COLO668 (cell line): ENCODE measurements around the gene ZSWIM7.

Source experiments
- DNase-seq: peaks from one replicate; lab custom pipeline; 2025; ENCODE audit not compliant: unreplicated experiment; lab: John Stamatoyannopoulos, UW

ZSWIM7 gene

DNA sequence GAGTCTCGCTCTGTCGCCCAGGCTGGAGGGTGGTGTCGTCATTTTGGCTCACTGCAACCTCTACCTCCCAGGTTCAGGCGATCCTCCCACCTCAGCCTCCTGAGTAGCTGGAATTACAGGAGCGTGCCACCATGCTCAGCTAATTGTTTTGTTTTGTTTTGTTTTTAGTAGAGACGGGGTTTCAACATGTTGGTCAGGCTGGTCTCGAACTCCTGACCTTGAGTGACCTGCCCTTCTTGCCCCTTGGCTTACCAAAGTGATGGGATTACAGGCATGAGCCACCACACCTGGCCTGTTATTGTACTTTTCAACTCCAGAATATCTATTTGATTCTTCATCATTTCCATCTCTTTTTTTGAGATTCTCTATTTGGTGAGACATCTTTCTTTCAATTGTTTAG, 63.6 kb downstream of the ZSWIM7 start:
- DNase-seq, result no peak

GRCh38 chr17:15934866-15935265, 64.6 kb downstream of the ZSWIM7 start:
- DNase-seq, result no peak

DNA sequence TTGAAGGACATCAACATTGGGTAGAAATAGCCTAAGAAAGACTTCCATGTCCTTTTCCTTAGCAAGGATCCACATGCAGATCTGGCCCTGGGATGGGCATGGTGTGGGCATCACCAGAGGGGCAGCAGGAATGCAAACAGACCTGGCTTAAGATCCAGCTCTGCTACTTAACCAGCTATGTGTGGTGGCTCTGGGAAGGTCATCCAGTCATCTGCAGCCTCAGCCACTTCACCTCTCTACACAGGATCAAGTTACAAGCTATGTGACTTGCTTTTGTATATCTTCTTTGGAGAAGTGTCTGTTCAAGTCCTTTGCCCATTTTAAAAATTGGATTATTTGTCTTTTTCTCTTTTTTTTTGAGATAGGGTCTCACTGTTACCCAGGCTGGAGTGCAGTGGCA, 68.1 kb downstream of the ZSWIM7 start:
- DNase-seq, result no peak

DNA sequence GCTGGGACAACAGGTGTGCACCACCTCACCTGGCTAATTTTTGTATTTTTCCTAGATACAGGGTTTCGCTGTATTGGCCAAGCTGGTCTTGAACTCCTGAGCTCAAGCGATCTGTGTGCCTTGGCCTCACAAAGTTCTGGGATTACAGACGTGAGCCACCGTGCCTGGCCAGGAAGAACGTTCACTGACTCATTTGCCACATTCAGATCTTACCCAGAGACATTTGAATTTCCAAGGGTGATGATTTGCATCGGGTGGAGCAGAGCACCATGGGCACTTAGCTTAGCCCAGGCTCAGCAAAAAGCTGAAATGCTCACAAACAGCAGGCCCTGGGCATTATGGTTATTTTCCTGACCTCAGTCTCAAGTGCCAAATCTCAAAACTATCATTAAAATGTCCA, 69.1 kb downstream of the ZSWIM7 start:
- no peak for DNase-seq

DNA sequence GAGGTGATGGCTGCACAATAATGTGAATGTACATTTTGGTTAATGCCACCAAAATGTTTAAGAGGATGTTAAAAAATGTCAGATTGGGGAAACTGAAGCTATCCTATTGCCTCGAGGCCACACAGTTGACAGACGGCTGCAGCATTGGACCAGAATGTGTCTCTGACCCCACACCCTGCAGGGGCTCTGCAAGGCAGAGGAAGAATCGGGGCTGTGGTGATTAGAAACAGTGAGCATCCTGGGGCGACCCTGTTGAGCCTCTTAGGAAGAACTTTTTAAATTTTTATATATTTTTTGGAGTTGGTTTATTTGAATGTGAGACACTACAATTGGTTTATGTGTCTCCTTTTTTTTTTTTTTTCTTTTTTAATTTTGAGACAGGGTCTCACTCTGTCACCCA, 69.6 kb downstream of the ZSWIM7 start:
- DNase-seq, result no peak

- no peak for DNase-seq
These were observed 71.2 kb downstream of the ZSWIM7 start for GRCh38 chr17:15928286-15928785.
